SK-N-SH (cell line): ENCODE measurements around the gene LKAAEAR1. TPM values are rescaled to one million over a fixed set of nuclear protein-coding genes. Genes with fewer than 3 reads are reported as not detected.

Experiments used
- CTCF ChIA-PET: fragments of 300-600, 350-600 bp; formaldehyde crosslinking; extraction: SDS; loops from one replicate; lab custom pipeline; 2021; lab: Yijun Ruan, JAX
- POLR2A ChIA-PET: fragments of 350-600 bp; sonication (Branson Sonifier 250); formaldehyde crosslinking; extraction: SDS; loops from one replicate; lab custom pipeline; 2020; ENCODE audit warnings: antibody characterized with exemption, inconsistent platforms; lab: Yijun Ruan, JAX
- DNase-seq: peaks from one replicate; pipeline ENCODE4 v3.0.0; 2012
- H2AFZ ChIP-seq: fragments of 200-600 bp; sonication (generic); 2 replicates; pipeline ENCODE4 v1.8.1; 2016; ENCODE audit warnings: antibody characterized with exemption, mild to moderate bottlenecking, low read depth
- H3F3A ChIP-seq: fragments of 200-600 bp; sonication (generic); replicated peaks from 2 replicates; pipeline ENCODE3; 2016; ENCODE audit warnings: antibody characterized with exemption, mild to moderate bottlenecking; ENCODE audit not compliant: insufficient read depth
- H3K27ac ChIP-seq, 2 experiments: fragments of 200-500 bp in 1 of 2; fragments of 200-600 bp in 1 of 2; sonication (Bioruptor generic) in 1 of 2; sonication (generic), shearing (Covaris generic) in 1 of 2; 2 replicates each; pipeline versions ENCODE4 v1.5.1 to v1.6.1; 2014 to 2016; ENCODE audit warnings: low read depth in 2 of 2, inconsistent platforms in 1 of 2, low read length in 1 of 2, mild to moderate bottlenecking in 1 of 2, mixed read lengths in 1 of 2
- H3K27me3 ChIP-seq: fragments of 200-600 bp; sonication (generic), shearing (Covaris generic); 2 replicates; pipeline ENCODE4 v1.6.1; 2016; ENCODE audit warnings: mixed run types; ENCODE audit not compliant: insufficient read depth
- H3K36me3 ChIP-seq, 2 experiments: fragments of 200-500 bp in 1 of 2; fragments of 200-600 bp in 1 of 2; sonication (Bioruptor generic) in 1 of 2; sonication (generic) in 1 of 2; replicated peaks in 1 of 2; 2 replicates each; pipeline versions ENCODE3 to v1.5.1; 2014 to 2016; ENCODE audit warnings: low read length in 1 of 2, mild to moderate bottlenecking in 1 of 2; ENCODE audit not compliant: insufficient read depth in 2 of 2, control insufficient read depth in 1 of 2
- H3K4me1 ChIP-seq, 2 experiments: fragments of 200-500 bp in 1 of 2; fragments of 200-600 bp in 1 of 2; sonication (Bioruptor generic) in 1 of 2; sonication (generic), shearing (Covaris generic) in 1 of 2; 2 replicates each; pipeline versions ENCODE4 v1.5.1 to v1.6.1; 2014 to 2016; ENCODE audit warnings: low read depth in 1 of 2, low read length in 1 of 2, mixed run types in 1 of 2; ENCODE audit not compliant: insufficient read depth in 2 of 2, control insufficient read depth in 1 of 2
- H3K4me2 ChIP-seq: fragments of 200-600 bp; sonication (generic), shearing (Covaris generic); 2 replicates; pipeline ENCODE4 v1.6.1; 2017; ENCODE audit warnings: mixed run types
- H3K4me3 ChIP-seq, 2 experiments: fragments of 200-500 bp in 1 of 2; fragments of 200-600 bp in 1 of 2; sonication (Bioruptor generic) in 1 of 2; sonication (generic), shearing (Covaris generic) in 1 of 2; 2 replicates each; pipeline versions ENCODE4 v1.5.1 to v1.8.1; 2014 to 2016; ENCODE audit warnings: low read depth in 2 of 2, inconsistent platforms in 1 of 2, low read length in 1 of 2, mild to moderate bottlenecking in 1 of 2, mixed read lengths in 1 of 2, moderate library complexity in 1 of 2
- H3K79me2 ChIP-seq: fragments of 200-600 bp; sonication (generic); 2 replicates; pipeline ENCODE4 v1.8.1; 2017; ENCODE audit warnings: mild to moderate bottlenecking; ENCODE audit not compliant: insufficient read depth
- H3K9ac ChIP-seq: fragments of 200-600 bp; sonication (generic); 2 replicates; pipeline ENCODE4 v1.6.1; 2017; ENCODE audit warnings: mixed run types
- H3K9me2 ChIP-seq: fragments of 200-600 bp; sonication (generic); 2 replicates; pipeline ENCODE4 v1.6.1; 2017; ENCODE audit warnings: mixed run types
- H3K9me3 ChIP-seq: fragments of 200-600 bp; sonication (generic); 2 replicates; pipeline ENCODE4 v1.6.1; 2017; ENCODE audit warnings: mixed run types, mild to moderate bottlenecking, moderate library complexity
- H4K20me1 ChIP-seq: fragments of 200-600 bp; sonication (generic); 2 replicates; pipeline ENCODE4 v1.6.1; 2017; ENCODE audit warnings: mild to moderate bottlenecking, mixed run types; ENCODE audit not compliant: insufficient read depth
- CHD2 ChIP-seq: fragments of 150-350 bp; IDR thresholded peaks from 2 replicates; pipeline ENCODE4 v1.6.1; 2018; ENCODE audit warnings: low read length; ENCODE audit not compliant: partially characterized antibody
- CTCF ChIP-seq: fragments of 200-600 bp; sonication (generic); IDR thresholded peaks from 2 replicates; pipeline ENCODE4 v1.6.1; 2017; ENCODE audit warnings: antibody characterized with exemption, mild to moderate bottlenecking, moderate library complexity
- ELF1 ChIP-seq: IDR thresholded peaks from 2 replicates; pipeline ENCODE4 v1.4.0; 2012
- EP300 ChIP-seq, 2 experiments: IDR thresholded peaks; 2 replicates each; pipeline versions ENCODE4 v1.4.0 to v1.6.1; 2012; ENCODE audit warnings: borderline replicate concordance in 1 of 2, low read depth in 1 of 2, low read length in 1 of 2
- EZH2phosphoT487 ChIP-seq: fragments of 200-600 bp; sonication (generic); IDR thresholded peaks from 2 replicates; pipeline ENCODE4 v1.6.1; 2017; ENCODE audit warnings: low read depth, mixed run types, mild to moderate bottlenecking, antibody characterized with exemption, moderate library complexity, borderline replicate concordance
- FOXJ3 ChIP-seq: sonication (generic); formaldehyde crosslinking; IDR thresholded peaks from 2 replicates; pipeline ENCODE4 v1.5.1; 2020; ENCODE audit warnings: mild to moderate bottlenecking, missing genetic modification reagents
- IRF3 ChIP-seq: fragments of 150-350 bp; IDR thresholded peaks from 2 replicates; pipeline ENCODE4 v1.6.1; 2016; ENCODE audit warnings: mild to moderate bottlenecking, low read depth, low read length
- JUND ChIP-seq: IDR thresholded peaks from 2 replicates; pipeline ENCODE4 v1.4.0; 2012
- MAX ChIP-seq: IDR thresholded peaks from 2 replicates; pipeline ENCODE4 v1.4.0; 2012; ENCODE audit warnings: low read depth
- MEF2A ChIP-seq: IDR thresholded peaks from 2 replicates; pipeline ENCODE4 v1.4.0; 2012; ENCODE audit warnings: low read depth, borderline replicate concordance
- PBX3 ChIP-seq: IDR thresholded peaks from 2 replicates; pipeline ENCODE4; 2012
- RXRA ChIP-seq: IDR thresholded peaks from 2 replicates; pipeline ENCODE4 v1.4.0; 2012; ENCODE audit warnings: low read depth, mild to moderate bottlenecking, borderline replicate concordance
- USF2 ChIP-seq: fragments of 150-350 bp; IDR thresholded peaks from 2 replicates; pipeline ENCODE4 v1.6.1; 2017; ENCODE audit warnings: antibody characterized with exemption, low read length, low read depth, borderline replicate concordance
- WGBS: methylation state at CpG from one replicate; pipeline ENCODE4 v1.1.6; 2017; ENCODE audit warnings: low lambda C conversion rate; 5-methylcytosine and 5-hydroxymethylcytosine counted together
- polyA plus RNA-seq, 3 experiments: library from polyadenylated mRNA; depleted of rRNA; stranded (reverse); fragments of >200 nt; gene quantifications; 2 replicates each; pipeline ENCODE4 v1.2.3, GENCODE V29; 2012

The LKAAEAR1 gene
- polyA plus RNA-seq, 1 of the 3 experiments (the other 2 are of a cell fraction), result 0.71 TPM

- no peak for TF ChIP-seq ELF1
- TF ChIP-seq, all 33 proteins: peak for 0
Observed at GRCh38 chr20:64048402-64049044, 35.7 kb downstream of the LKAAEAR1 start (continued).

- H3K36me3 ChIP-seq, result no peaks in the 10 kb centered on the region
- ChIA-PET POLR2A (interaction anchor here (0.6 kb wide), 1 partner anchor 66 kb away, joined by 3 read pairs; no protein-coding TSS in a partner anchor), CTCF (interaction anchor here (1.4 to 1.5 kb wide), 2 partner anchors 9 to 10 kb away, joined by 3 to 9 read pairs; no protein-coding TSS in a partner anchor)
- no peak overlapping the region for H3K4me3 ChIP-seq
- H3K4me2 ChIP-seq, result no peak overlapping the region
- H3F3A ChIP-seq, result peaks cover 10% of the 10 kb centered on the region
- H4K20me1 ChIP-seq, result no peaks in the 10 kb centered on the region
- 45% methylated on average over 23 of the region's 49 CpGs for WGBS
- H3K9me2 ChIP-seq, result no peaks in the 10 kb centered on the region
- no peak overlapping the region for H2AFZ ChIP-seq
- peaks cover 32% of the 10 kb centered on the region for H3K27me3 ChIP-seq
- H3K9me3 ChIP-seq, result no peaks in the 10 kb centered on the region
- no peaks in the 10 kb centered on the region; a peak in 1 of 4 replicates for H3K4me1 ChIP-seq
- no peaks in the 10 kb centered on the region for H3K79me2 ChIP-seq
- H3K9ac ChIP-seq, result no peak overlapping the region
- DNase-seq, result no peak
- no peak overlapping the region for H3K27ac ChIP-seq
- no peak for TF ChIP-seq FOXJ3 (CRISPR knock-in tag)
- no peak for TF ChIP-seq MAX
- no peak for TF ChIP-seq CHD2
- TF ChIP-seq IRF3, result no peak
- TF ChIP-seq PBX3, result no peak
- TF ChIP-seq USF2, result no peak
- no peak for TF ChIP-seq MEF2A
- TF ChIP-seq EZH2phosphoT487, result no peak
- no peak for TF ChIP-seq EP300 (IDR thresholded peaks at IDR 0.05; ENCODE audit: borderline replicate concordance in 1 of 2, low read depth in 1 of 2, low read length in 1 of 2)
- TF ChIP-seq RXRA, result no peak
- TF ChIP-seq CTCF, result no peak
- no peak for TF ChIP-seq JUND
- TF ChIP-seq, all 33 proteins: peak for 0
Observed at GRCh38 chr20:64047968-64048401, 36.2 kb downstream of the LKAAEAR1 start.
